ENCODE results near the gene LMO3. TPM values are rescaled to one million over a fixed set of nuclear protein-coding genes. Genes with fewer than 3 reads are reported as not detected.

The LMO3 gene
- total RNA-seq, 1 donor from 2014 or later, result 48.4 TPM

GRCh38 chr12:16606201-16606849, 363 bp upstream of the LMO3 start:
- peaks cover 44% of the 10 kb centered on the region for H3K27me3 Mint-ChIP-seq

GRCh38 chr12:16605642-16606116, 283 bp downstream of the LMO3 start:
- Mint-ChIP-seq H3K27me3 (peaks cover 39% of the 10 kb centered on the region), H3K27ac (peak overlapping the region; percentile 88), H3K9me3 (ENCODE audit: low read depth) (no peaks in the 10 kb centered on the region), H3K4me1 (ENCODE audit: low read depth) (peaks cover 61% of the 10 kb centered on the region), H3K4me3 (ENCODE audit: low read depth) (peak overlapping the region; percentile 86), H3K36me3 (ENCODE audit: insufficient read depth) (no peaks in the 10 kb centered on the region)
- no peak for TF ChIP-seq CTCF (IDR thresholded peaks at IDR 0.05; ENCODE audit: unreplicated experiment)
- no peak for DNase-seq (ENCODE audit: low spot score, unreplicated experiment)

More at GRCh38 chr12:16606201-16606849, 363 bp upstream of the LMO3 start:
- H3K9me3 Mint-ChIP-seq (ENCODE audit: low read depth), result no peaks in the 10 kb centered on the region
- peak; percentile 36 for TF ChIP-seq CTCF (IDR thresholded peaks at IDR 0.05; ENCODE audit: unreplicated experiment)
- H3K36me3 Mint-ChIP-seq (ENCODE audit: insufficient read depth), result no peaks in the 10 kb centered on the region
- H3K27ac Mint-ChIP-seq, result peak overlapping the region; percentile 34
- peak; percentile 56 for DNase-seq (ENCODE audit: low spot score, unreplicated experiment)
- peak overlapping the region; percentile 86 for H3K4me3 Mint-ChIP-seq (ENCODE audit: low read depth)
- H3K4me1 Mint-ChIP-seq (ENCODE audit: low read depth), result peaks cover 65% of the 10 kb centered on the region

GRCh38 chr12:16604596-16605252, 1.2 kb downstream of the LMO3 start:
- no peak for DNase-seq (ENCODE audit: low spot score, unreplicated experiment)
- Mint-ChIP-seq H3K27ac (peak overlapping the region; percentile 26), H3K36me3 (ENCODE audit: insufficient read depth) (peaks cover 2% of the 10 kb centered on the region), H3K4me3 (ENCODE audit: low read depth) (peak overlapping the region; percentile 86), H3K27me3 (peaks cover 30% of the 10 kb centered on the region), H3K4me1 (ENCODE audit: low read depth) (peaks cover 54% of the 10 kb centered on the region), H3K9me3 (ENCODE audit: low read depth) (no peaks in the 10 kb centered on the region)
- TF ChIP-seq CTCF (IDR thresholded peaks at IDR 0.05; ENCODE audit: unreplicated experiment), result no peak

GRCh38 chr12:16603916-16604575, 1.9 kb downstream of the LMO3 start:
- Mint-ChIP-seq H3K9me3 (ENCODE audit: low read depth) (no peaks in the 10 kb centered on the region), H3K4me1 (ENCODE audit: low read depth) (peaks cover 47% of the 10 kb centered on the region), H3K4me3 (ENCODE audit: low read depth) (peak overlapping the region; percentile 86), H3K27ac (peak overlapping the region; percentile 26), H3K36me3 (ENCODE audit: insufficient read depth) (peaks cover 3% of the 10 kb centered on the region), H3K27me3 (peaks cover 23% of the 10 kb centered on the region)
- TF ChIP-seq CTCF (IDR thresholded peaks at IDR 0.05; ENCODE audit: unreplicated experiment), result no peak
- no peak for DNase-seq (ENCODE audit: low spot score, unreplicated experiment)

- Mint-ChIP-seq H3K27ac (no peak overlapping the region), H3K4me3 (ENCODE audit: low read depth) (peak overlapping the region; percentile 86), H3K36me3 (ENCODE audit: insufficient read depth) (peaks cover 7% of the 10 kb centered on the region), H3K27me3 (peaks cover 16% of the 10 kb centered on the region), H3K4me1 (ENCODE audit: low read depth) (peaks cover 43% of the 10 kb centered on the region), H3K9me3 (ENCODE audit: low read depth) (no peaks in the 10 kb centered on the region)
- no peak for TF ChIP-seq CTCF (IDR thresholded peaks at IDR 0.05; ENCODE audit: unreplicated experiment)
- DNase-seq (ENCODE audit: low spot score, unreplicated experiment), result no peak
Observed at GRCh38 chr12:16603260-16603915, 2.6 kb downstream of the LMO3 start.
